ENCODE data around the gene ABCC3.
"Not testable (repeated sequence)": the region's sequence is repeated elsewhere in the genome, so short reads cannot be mapped to it uniquely, and the experiment has no call there.

ABCC3 gene

GRCh38 chr17:50709053-50709452, 74.4 kb downstream of the ABCC3 start:
- DNase-seq = not testable (repeated sequence)

- no peak for DNase-seq
These were observed 75.3 kb downstream of the ABCC3 start for GRCh38 chr17:50710025-50710424.

GRCh38 chr17:50710650-50711049, 76.0 kb downstream of the ABCC3 start:
- DNase-seq = no peak

GRCh38 chr17:50712641-50713040, 78.0 kb downstream of the ABCC3 start:
- no peak for DNase-seq

GRCh38 chr17:50715471-50715870, 80.8 kb downstream of the ABCC3 start:
- DNase-seq = no peak

GRCh38 chr17:50719144-50719923, 84.7 kb downstream of the ABCC3 start, which contains the start of gene LUC7L3:
Gene LUC7L3 (plus strand): TSS chr17:50719603. CDS start chr17:50719733, 130 bp downstream.
- DNase-seq = peak; percentile 91

GRCh38 chr17:50719924-50720794, 85.5 kb downstream of the ABCC3 start:
- DNase-seq = no peak

GRCh38 chr17:50721194-50722010, 86.7 kb downstream of the ABCC3 start:
- DNase-seq = no peak

- no peak for DNase-seq
These were observed 88.1 kb downstream of the ABCC3 start for GRCh38 chr17:50722746-50723145.

- DNase-seq = not testable (repeated sequence)
These were observed 89.9 kb downstream of the ABCC3 start for GRCh38 chr17:50724622-50725021.

- no peak for DNase-seq
These were observed 91.3 kb downstream of the ABCC3 start for GRCh38 chr17:50725769-50726655.

GRCh38 chr17:50728112-50728429, 93.4 kb downstream of the ABCC3 start:
- no peak for DNase-seq

GRCh38 chr17:50728881-50729765, 94.4 kb downstream of the ABCC3 start:
- DNase-seq = no peak

GRCh38 chr17:50731575-50732460, 97.1 kb downstream of the ABCC3 start:
- DNase-seq = no peak

- DNase-seq = no peak
These were observed 100.6 kb downstream of the ABCC3 start for GRCh38 chr17:50735287-50735686.

GRCh38 chr17:50737118-50737698, 102.5 kb downstream of the ABCC3 start:
- no peak for DNase-seq

- DNase-seq = no peak
These were observed 104.4 kb downstream of the ABCC3 start for GRCh38 chr17:50739098-50739497.
